Endothelial cell (in vitro differentiated cells): ENCODE data around the gene LRRC42. TPM values are rescaled to one million over a fixed set of nuclear protein-coding genes. Genes with fewer than 3 reads are reported as not detected.

Experiments
- DNase-seq: peaks from one replicate; pipeline ENCODE4 v3.0.0; 2021; ENCODE audit warnings: low spot score
- H3K27ac Mint-ChIP-seq: one replicate; pipeline ENCODE4 v1.8.0; 2021; ENCODE audit warnings: mixed read lengths, inconsistent platforms; ENCODE audit not compliant: unreplicated experiment
- H3K27me3 Mint-ChIP-seq: one replicate; pipeline ENCODE4 v1.8.0; 2021; ENCODE audit warnings: mild to moderate bottlenecking, moderate library complexity, mixed read lengths, inconsistent platforms; ENCODE audit not compliant: unreplicated experiment
- H3K36me3 Mint-ChIP-seq: one replicate; pipeline ENCODE4 v1.8.0; 2021; ENCODE audit warnings: mild to moderate bottlenecking, low read depth, mixed read lengths, inconsistent platforms; ENCODE audit not compliant: unreplicated experiment
- H3K4me1 Mint-ChIP-seq: one replicate; pipeline ENCODE4 v1.8.0; 2021; ENCODE audit warnings: mild to moderate bottlenecking, mixed read lengths, inconsistent platforms; ENCODE audit not compliant: unreplicated experiment
- H3K4me3 Mint-ChIP-seq: one replicate; pipeline ENCODE4 v1.8.0; 2021; ENCODE audit warnings: mild to moderate bottlenecking, mixed read lengths, inconsistent platforms; ENCODE audit not compliant: unreplicated experiment
- H3K9me3 Mint-ChIP-seq: one replicate; pipeline ENCODE4 v1.8.0; 2021; ENCODE audit warnings: mixed read lengths, inconsistent platforms; ENCODE audit not compliant: unreplicated experiment
- long read RNA-seq: library from polyadenylated mRNA; unstranded; transcript quantifications from one replicate; pipeline ENCODE4 v2.0.0, GENCODE V29; 2020; ENCODE audit not compliant: unreplicated experiment
- total RNA-seq: library from RNA; stranded (reverse); fragmentation: NEBNext Ultra II Directional; extraction: Animal tissue kit (Norgen Biotek cat#: 25700); gene quantifications from one replicate; pipeline ENCODE4 v1.2.1, GENCODE V29; 2021; ENCODE audit not compliant: unreplicated experiment
- TF ChIP-seq, protein P1 (sequence below): fragments of 200-600 bp; sonication (generic); IDR thresholded peaks from one replicate; pipeline ENCODE4 v1.5.0; 2021; ENCODE audit warnings: antibody characterized with exemption; ENCODE audit not compliant: unreplicated experiment

LRRC42 gene, protein sequence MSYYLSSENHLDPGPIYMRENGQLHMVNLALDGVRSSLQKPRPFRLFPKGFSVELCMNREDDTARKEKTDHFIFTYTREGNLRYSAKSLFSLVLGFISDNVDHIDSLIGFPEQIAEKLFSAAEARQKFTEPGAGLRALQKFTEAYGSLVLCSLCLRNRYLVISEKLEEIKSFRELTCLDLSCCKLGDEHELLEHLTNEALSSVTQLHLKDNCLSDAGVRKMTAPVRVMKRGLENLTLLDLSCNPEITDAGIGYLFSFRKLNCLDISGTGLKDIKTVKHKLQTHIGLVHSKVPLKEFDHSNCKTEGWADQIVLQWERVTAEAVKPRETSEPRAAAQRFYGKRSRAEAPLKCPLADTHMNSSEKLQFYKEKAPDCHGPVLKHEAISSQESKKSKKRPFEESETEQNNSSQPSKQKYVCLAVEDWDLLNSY
- total RNA-seq: 43.6 TPM
- long read RNA-seq, transcript LRRC42-203 (9 exons, 2,037 nt): major isoform, 27 of 63 reads
- long read RNA-seq, transcript LRRC42-201 (8 exons, 1,727 nt): minor isoform, 26 of 63 reads
- long read RNA-seq, partial matches to known transcripts: 2 of 63 reads
- long read RNA-seq, other reads (novel, unspliced or antisense): 8 of 63 reads

DNA sequence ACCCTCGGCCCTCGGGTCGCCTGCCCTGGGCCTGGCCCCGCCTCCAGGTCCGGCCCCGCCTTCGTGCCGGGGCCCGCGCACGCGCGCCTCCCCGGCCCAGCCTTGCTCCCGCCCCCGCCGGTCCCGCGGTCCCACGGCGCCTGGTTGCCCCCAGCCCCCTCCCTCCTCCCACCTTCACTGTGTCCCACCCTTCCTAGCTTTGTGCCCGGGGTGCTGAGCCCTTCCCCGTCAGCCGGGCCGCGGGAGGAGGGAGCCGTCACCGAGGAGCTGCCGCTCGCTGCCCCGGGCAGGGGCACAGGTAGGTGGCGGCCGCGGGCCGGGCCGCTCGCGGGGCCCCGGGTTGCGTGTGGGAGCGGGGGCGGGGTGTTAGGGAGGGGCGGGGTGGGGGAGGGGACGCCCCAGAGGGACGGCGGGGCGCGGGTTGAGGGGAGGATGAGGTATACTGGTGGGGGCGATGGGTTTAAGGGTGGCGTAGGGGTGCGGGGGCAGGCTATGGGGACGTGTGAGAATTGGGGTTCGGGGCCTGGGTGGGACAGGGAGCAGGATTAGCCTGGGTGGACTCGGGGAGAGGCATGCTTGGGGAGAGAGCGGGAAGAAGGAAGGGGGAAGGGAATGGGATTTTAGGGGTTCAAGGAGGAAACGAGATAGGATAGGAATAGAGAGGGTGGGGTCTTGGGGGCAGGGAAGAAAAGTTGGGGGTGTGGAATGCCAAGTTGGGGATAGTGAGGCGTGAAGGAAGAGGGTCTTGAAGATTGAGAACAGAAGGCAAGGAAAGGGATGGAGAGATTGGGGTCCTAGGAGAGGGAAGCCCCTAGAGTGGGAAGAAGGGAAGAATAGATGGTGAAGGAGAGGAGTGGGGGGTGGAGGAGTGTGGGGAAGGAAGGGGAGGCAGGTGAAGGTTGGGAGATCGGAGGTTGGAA is at the start of gene LRRC42:
LRRC42 (plus strand) TSS at position 99 of the 920 bp plus-strand sequence. CDS start 5,650 bp downstream, outside the sequence.
- Mint-ChIP-seq H3K4me1 (peaks cover 24% of the 10 kb centered on the region), H3K36me3 (peaks cover 10% of the 10 kb centered on the region)

GRCh38 chr1:53896635-53897229 is 49.4 kb upstream of the LRRC42 start:
- TF ChIP-seq, protein P1, sequence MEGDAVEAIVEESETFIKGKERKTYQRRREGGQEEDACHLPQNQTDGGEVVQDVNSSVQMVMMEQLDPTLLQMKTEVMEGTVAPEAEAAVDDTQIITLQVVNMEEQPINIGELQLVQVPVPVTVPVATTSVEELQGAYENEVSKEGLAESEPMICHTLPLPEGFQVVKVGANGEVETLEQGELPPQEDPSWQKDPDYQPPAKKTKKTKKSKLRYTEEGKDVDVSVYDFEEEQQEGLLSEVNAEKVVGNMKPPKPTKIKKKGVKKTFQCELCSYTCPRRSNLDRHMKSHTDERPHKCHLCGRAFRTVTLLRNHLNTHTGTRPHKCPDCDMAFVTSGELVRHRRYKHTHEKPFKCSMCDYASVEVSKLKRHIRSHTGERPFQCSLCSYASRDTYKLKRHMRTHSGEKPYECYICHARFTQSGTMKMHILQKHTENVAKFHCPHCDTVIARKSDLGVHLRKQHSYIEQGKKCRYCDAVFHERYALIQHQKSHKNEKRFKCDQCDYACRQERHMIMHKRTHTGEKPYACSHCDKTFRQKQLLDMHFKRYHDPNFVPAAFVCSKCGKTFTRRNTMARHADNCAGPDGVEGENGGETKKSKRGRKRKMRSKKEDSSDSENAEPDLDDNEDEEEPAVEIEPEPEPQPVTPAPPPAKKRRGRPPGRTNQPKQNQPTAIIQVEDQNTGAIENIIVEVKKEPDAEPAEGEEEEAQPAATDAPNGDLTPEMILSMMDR: no peak
- Mint-ChIP-seq H3K36me3 (no peaks in the 10 kb centered on the region), H3K27ac (no peak overlapping the region), H3K4me1 (peaks cover 4% of the 10 kb centered on the region), H3K4me3 (no peak overlapping the region), H3K27me3 (no peaks in the 10 kb centered on the region), H3K9me3 (no peaks in the 10 kb centered on the region)
- no peak for DNase-seq

More for the DNA sequence above, at the start of gene LRRC42:
- Mint-ChIP-seq H3K9me3 (no peaks in the 10 kb centered on the region), H3K27ac (peak within 1 kb of the TSS; percentile 38), H3K4me3 (peak within 1 kb of the TSS; percentile 95), H3K27me3 (peaks cover 10% of the 10 kb centered on the region)
- no peak for DNase-seq
- TF ChIP-seq, protein P1: no peak

- H3K4me3 Mint-ChIP-seq: no peak overlapping the region
- no peak for DNase-seq
- H3K27ac Mint-ChIP-seq: no peak overlapping the region
- TF ChIP-seq, protein P1: no peak
- H3K9me3 Mint-ChIP-seq: no peaks in the 10 kb centered on the region
- H3K27me3 Mint-ChIP-seq: no peaks in the 10 kb centered on the region
- H3K4me1 Mint-ChIP-seq: peaks cover 4% of the 10 kb centered on the region
- H3K36me3 Mint-ChIP-seq: no peaks in the 10 kb centered on the region
Observed at GRCh38 chr1:53899206-53899628, 46.9 kb upstream of the LRRC42 start.

GRCh38 chr1:53899708-53900107 is 46.4 kb upstream of the LRRC42 start:
- Mint-ChIP-seq H3K4me1 (peaks cover 4% of the 10 kb centered on the region), H3K4me3 (no peak overlapping the region), H3K27me3 (no peaks in the 10 kb centered on the region), H3K36me3 (no peaks in the 10 kb centered on the region), H3K27ac (no peak overlapping the region), H3K9me3 (no peaks in the 10 kb centered on the region)
- TF ChIP-seq, protein P1: no peak
- DNase-seq: no peak
